ENCODE data around the gene SLC12A8.

The SLC12A8 gene

DNA sequence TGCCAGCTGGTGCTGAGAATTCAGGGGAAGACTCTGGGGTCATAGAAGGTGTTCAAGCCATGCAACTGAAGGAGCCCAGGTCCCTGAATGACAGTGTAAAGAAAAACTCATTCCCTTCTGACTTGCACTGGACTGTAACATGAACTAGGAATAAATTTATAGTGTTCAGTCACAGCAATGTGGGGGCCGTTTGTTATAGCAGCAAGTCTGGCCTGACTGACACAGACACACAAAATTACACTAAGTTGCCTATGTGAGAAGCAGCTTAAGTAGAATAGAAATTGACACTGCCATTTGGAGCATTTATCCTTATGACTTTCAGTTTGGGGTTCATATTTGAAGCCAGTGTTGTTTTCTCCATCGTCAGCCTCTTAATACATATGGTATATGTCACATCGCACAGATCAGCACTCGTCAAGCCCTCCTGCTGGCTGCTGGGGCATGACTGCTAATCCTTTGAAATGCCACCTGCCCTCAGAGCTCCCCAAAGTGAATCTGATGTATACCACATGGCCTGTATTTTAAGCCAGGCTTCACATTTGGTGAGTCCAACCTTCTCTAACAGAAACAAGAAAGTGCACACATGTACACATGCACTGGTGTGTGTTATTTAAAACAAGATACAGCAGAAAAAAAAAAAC lies 139.7 kb downstream of the SLC12A8 start:
- no peak overlapping the region for H3K4me3 ChIP-seq (ENCODE audit: control insufficient read depth, low read depth, low read length)

DNA sequence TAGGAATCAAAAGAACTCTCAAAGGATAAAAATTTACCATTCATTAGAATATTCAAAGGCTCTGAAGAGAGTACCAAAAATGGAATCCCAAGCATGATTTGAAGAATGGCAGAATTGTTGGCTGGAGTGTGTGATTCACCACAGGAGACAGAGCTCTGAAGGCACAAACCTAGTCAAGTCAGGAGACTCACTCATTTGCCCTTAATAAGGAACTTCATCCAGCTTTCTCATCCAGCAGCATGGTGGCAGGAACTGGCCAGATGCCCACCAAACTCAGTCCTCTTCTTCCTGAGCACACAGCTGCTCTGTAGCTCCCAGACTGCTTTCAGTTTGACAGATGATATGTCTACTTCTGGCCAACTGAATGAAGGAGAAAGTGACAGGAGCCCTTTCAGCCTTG lies 140.2 kb downstream of the SLC12A8 start:
- H3K4me3 ChIP-seq (ENCODE audit: control insufficient read depth, low read depth, low read length) = no peak overlapping the region
- DNase-seq (ENCODE audit: low read depth) = peak; percentile 41
- TF ChIP-seq, protein P1, sequence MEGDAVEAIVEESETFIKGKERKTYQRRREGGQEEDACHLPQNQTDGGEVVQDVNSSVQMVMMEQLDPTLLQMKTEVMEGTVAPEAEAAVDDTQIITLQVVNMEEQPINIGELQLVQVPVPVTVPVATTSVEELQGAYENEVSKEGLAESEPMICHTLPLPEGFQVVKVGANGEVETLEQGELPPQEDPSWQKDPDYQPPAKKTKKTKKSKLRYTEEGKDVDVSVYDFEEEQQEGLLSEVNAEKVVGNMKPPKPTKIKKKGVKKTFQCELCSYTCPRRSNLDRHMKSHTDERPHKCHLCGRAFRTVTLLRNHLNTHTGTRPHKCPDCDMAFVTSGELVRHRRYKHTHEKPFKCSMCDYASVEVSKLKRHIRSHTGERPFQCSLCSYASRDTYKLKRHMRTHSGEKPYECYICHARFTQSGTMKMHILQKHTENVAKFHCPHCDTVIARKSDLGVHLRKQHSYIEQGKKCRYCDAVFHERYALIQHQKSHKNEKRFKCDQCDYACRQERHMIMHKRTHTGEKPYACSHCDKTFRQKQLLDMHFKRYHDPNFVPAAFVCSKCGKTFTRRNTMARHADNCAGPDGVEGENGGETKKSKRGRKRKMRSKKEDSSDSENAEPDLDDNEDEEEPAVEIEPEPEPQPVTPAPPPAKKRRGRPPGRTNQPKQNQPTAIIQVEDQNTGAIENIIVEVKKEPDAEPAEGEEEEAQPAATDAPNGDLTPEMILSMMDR (conservative IDR thresholded peaks at IDR 0.05; ENCODE audit: control insufficient read depth, insufficient read depth, low read depth, low read length) = no peak

More for the DNA sequence above, 139.7 kb downstream of the SLC12A8 start:
- no peak for DNase-seq (ENCODE audit: low read depth)
- TF ChIP-seq, protein P1 (conservative IDR thresholded peaks at IDR 0.05; ENCODE audit: control insufficient read depth, insufficient read depth, low read depth, low read length) = no peak

DNA sequence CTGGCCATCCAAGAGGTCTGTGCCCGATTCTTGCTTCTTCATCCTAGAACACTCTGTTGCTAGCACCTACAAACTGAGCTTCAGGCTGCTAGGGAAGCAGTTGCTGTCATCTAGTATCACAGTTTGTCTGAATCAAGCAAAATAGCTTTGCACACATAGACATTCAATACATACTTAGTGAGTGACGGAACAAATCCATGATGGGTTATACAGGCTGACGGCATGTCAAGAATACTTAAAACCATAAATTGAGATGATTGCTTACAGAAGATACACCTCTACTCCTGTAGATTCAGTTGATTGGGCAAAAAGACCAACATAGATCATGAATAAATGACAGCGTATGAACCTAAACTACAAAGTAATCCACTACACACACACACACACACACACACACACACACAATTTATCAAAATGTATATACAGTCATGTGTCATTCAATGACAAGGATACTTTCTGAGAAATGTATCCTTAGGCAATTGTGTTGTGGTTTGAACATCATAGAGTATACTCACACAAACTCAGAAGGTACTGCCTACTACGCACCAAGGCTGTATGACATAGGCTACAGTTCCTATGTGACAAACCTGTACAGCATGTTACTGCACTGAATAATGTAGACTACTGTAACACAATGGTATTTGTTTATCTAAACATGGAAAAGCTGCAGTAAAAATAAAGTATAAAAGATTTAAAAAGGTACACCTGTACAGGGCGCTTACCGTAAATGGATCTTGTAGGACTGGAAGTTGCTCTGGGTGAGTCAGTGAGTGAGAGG lies 142.4 kb downstream of the SLC12A8 start:
- TF ChIP-seq, protein P1 (conservative IDR thresholded peaks at IDR 0.05; ENCODE audit: control insufficient read depth, insufficient read depth, low read depth, low read length) = no peak
- no peak overlapping the region for H3K4me3 ChIP-seq (ENCODE audit: control insufficient read depth, low read depth, low read length)
- DNase-seq (ENCODE audit: low read depth) = no peak

DNA sequence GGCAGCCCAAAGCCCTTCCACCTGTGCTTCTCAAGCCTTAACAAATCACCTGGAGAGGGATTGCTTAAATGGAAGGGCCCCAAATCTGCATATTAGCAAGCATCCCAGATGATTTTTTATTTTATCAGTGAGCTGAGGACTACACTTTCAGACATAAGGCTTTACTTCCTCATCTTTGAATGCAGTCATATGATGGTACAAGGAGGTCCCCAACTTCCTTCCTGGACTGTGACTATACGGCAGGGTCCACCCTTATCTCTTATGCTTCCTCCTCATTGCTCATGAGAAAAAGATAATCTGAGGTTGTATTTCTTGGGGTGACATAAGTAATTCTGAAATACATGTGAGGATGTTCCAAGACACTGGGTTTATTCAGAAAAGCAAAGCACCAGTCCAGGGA lies 143.1 kb downstream of the SLC12A8 start:
- H3K4me3 ChIP-seq (ENCODE audit: control insufficient read depth, low read depth, low read length) = no peak overlapping the region

DNA sequence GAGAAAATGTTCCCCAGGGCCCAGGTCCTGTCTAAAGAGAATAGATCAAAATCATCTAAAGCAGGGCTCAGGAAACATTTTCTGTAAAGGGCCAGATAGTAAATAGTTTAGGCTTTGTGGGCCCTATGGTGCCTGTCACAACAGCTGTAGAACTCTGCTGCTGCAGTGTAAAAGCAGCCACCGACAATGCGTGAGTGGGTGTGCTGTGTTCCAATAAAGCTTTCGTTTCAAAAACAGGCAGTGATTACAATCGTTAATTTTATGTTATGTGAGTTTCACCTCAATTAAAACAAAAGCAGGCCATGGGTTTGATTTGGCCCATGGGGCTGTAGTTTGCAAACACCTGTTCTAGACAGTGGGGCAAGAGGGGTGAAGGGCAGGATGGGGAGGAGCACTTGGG lies 144.3 kb downstream of the SLC12A8 start:
- TF ChIP-seq, protein P1 (conservative IDR thresholded peaks at IDR 0.05; ENCODE audit: control insufficient read depth, insufficient read depth, low read depth, low read length) = no peak
- H3K4me3 ChIP-seq (ENCODE audit: control insufficient read depth, low read depth, low read length) = no peak overlapping the region
- DNase-seq (ENCODE audit: low read depth) = no peak

More for the DNA sequence above, 143.1 kb downstream of the SLC12A8 start:
- DNase-seq (ENCODE audit: low read depth) = no peak
- TF ChIP-seq, protein P1 (conservative IDR thresholded peaks at IDR 0.05; ENCODE audit: control insufficient read depth, insufficient read depth, low read depth, low read length) = no peak

DNA sequence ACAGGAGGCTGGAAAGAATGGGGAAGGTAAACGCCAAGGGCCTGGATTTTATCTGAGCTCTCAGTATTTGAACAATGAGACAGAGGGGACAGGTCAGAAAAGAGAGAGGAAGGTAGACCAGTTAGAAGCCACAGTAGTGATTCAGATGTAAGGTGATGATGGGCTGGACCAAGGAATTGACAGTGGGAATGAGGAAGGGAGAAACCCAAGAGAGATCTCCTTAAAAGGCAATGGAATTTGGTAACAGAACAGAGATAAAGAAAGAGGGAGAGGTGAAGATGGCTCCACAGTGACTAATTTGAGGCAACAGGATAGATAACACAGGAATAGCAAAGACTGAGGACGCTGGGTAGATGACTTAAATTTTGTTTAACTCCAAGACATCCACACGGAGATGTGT lies 145.3 kb downstream of the SLC12A8 start:
- no peak for DNase-seq (ENCODE audit: low read depth)
- no peak overlapping the region for H3K4me3 ChIP-seq (ENCODE audit: control insufficient read depth, low read depth, low read length)
- TF ChIP-seq, protein P1 (conservative IDR thresholded peaks at IDR 0.05; ENCODE audit: control insufficient read depth, insufficient read depth, low read depth, low read length) = no peak

Data from fibroblast of mammary gland (primary cell).